HG03439 (cell line): ENCODE measurements around the gene CEP164.

Source experiments
- ATAC-seq: cut with Tn5 transposase; IDR thresholded peaks from one replicate; pipeline ENCODE4 v1.9.1; 2021; ENCODE audit warnings: mild to moderate bottlenecking, moderate library complexity; ENCODE audit not compliant: unreplicated experiment

Gene CEP164

GRCh38 chr11:117457835-117458234, 130.2 kb downstream of the CEP164 start:
- no peak for ATAC-seq

GRCh38 chr11:117458275-117459122, 130.8 kb downstream of the CEP164 start:
- ATAC-seq: no peak

- no peak for ATAC-seq
These were observed 131.7 kb downstream of the CEP164 start for GRCh38 chr11:117459123-117459978.

GRCh38 chr11:117459979-117460300, 132.3 kb downstream of the CEP164 start:
- no peak for ATAC-seq

- ATAC-seq: no peak
These were observed 133.9 kb downstream of the CEP164 start for GRCh38 chr11:117461396-117462182.

- no peak for ATAC-seq
These were observed 134.7 kb downstream of the CEP164 start for GRCh38 chr11:117462183-117462863.

GRCh38 chr11:117462864-117463247, 135.2 kb downstream of the CEP164 start:
- no peak for ATAC-seq
